Fibroblast of skin of right quadriceps (primary cell): ENCODE results near the gene SYT9.
A peak's percentile ranks its signal among the peaks of the same experiment; 100 is the strongest.

ENCODE experiments used
- DNase-seq: peaks from one replicate; pipeline ENCODE4 v3.0.0-alpha.2; 2013

Gene SYT9

GRCh38 chr11:7435176-7435575, 183.5 kb downstream of the SYT9 start:
- no peak for DNase-seq

GRCh38 chr11:7436146-7436545, 184.4 kb downstream of the SYT9 start:
- no peak for DNase-seq

- no peak for DNase-seq
Observed at GRCh38 chr11:7436657-7437056, 185.0 kb downstream of the SYT9 start.

GRCh38 chr11:7437696-7438095, 186.0 kb downstream of the SYT9 start:
- peak; percentile 90 for DNase-seq

GRCh38 chr11:7439746-7440320, 188.1 kb downstream of the SYT9 start:
- DNase-seq: no peak

GRCh38 chr11:7442588-7443215, 191.0 kb downstream of the SYT9 start:
- peak; percentile 49 for DNase-seq

GRCh38 chr11:7444091-7444981, 192.6 kb downstream of the SYT9 start:
- no peak for DNase-seq

- no peak for DNase-seq
Observed at GRCh38 chr11:7445564-7445963, 193.9 kb downstream of the SYT9 start.

GRCh38 chr11:7448201-7448600, 196.5 kb downstream of the SYT9 start:
- no peak for DNase-seq

GRCh38 chr11:7449211-7449840, 197.6 kb downstream of the SYT9 start:
- DNase-seq: no peak

- no peak for DNase-seq
Observed at GRCh38 chr11:7449841-7450214, 198.1 kb downstream of the SYT9 start.

GRCh38 chr11:7450836-7451235, 199.1 kb downstream of the SYT9 start:
- DNase-seq: no peak

GRCh38 chr11:7451520-7451919, 199.8 kb downstream of the SYT9 start:
- no peak for DNase-seq

GRCh38 chr11:7451952-7452494, 200.3 kb downstream of the SYT9 start:
- DNase-seq: no peak

GRCh38 chr11:7454854-7455253, 203.2 kb downstream of the SYT9 start:
- no peak for DNase-seq

GRCh38 chr11:7457211-7457610, 205.5 kb downstream of the SYT9 start:
- peak; percentile 58 for DNase-seq

GRCh38 chr11:7462706-7463105, 211.0 kb downstream of the SYT9 start:
- no peak for DNase-seq

GRCh38 chr11:7467652-7468051, 215.9 kb downstream of the SYT9 start:
- no peak for DNase-seq

- no peak for DNase-seq
Observed at GRCh38 chr11:7469351-7469865, 217.7 kb downstream of the SYT9 start.

GRCh38 chr11:7471071-7471470, 219.4 kb downstream of the SYT9 start:
- no peak for DNase-seq

- no peak for DNase-seq
Observed at GRCh38 chr11:7473717-7474116, 222.0 kb downstream of the SYT9 start.

- DNase-seq: peak; percentile 27
Observed at GRCh38 chr11:7480113-7480512, 228.4 kb downstream of the SYT9 start.

GRCh38 chr11:7484131-7484530, 232.4 kb downstream of the SYT9 start:
- no peak for DNase-seq
